ENCODE data around the gene CYSTM1.

CYSTM1 gene

DNA sequence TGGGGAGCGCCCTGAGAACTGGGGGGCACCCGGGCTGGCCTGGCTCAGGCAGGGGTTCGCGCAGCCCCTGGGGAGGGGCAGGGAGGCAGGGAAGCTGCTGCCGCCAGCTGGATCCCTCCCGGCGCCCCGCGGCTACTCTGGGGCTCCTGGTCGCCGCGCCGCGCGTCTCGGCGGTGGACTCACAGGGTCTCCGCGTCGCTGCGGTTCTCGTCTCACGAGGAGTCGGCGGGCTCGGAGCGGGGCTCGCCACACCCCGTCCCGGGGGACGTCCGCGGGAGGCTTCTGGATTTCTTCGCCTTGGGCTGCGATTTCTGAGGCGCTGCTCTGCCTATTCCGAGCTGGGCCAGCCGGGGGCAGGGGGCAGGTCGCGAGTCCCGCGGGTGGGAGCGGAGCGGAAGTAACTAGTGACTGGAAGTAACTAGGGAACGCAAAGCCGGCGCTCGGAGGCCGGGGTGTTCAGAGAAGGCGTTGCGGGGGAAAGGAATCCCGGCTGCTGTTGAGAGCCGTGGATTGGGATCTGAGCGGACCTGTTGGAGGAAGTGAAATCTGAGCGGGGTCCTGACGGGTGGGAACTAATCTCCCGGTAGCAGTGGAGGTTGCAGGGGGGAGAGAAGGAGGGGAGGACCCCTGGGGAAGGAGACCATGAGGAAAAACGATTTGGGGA, 511 bp downstream of the CYSTM1 start (continued):
- TF ChIP-seq ZNF398 (tag by site-specific recombination; IDR thresholded peaks at IDR 0.05) (peak; percentile 72), ZNF280C (tag by site-specific recombination; IDR thresholded peaks at IDR 0.05) (no peak), ZNF366 (tag by site-specific recombination; conservative IDR thresholded peaks at IDR 0.05) (peak; percentile 42; the same call in 1 of the 2 replicates), ZNF791 (tag by site-specific recombination; IDR thresholded peaks at IDR 0.05) (no peak), ZBTB6 (tag by site-specific recombination; IDR thresholded peaks at IDR 0.05) (no peak), ZNF175 (tag by site-specific recombination; IDR thresholded peaks at IDR 0.05) (no peak), GLIS2 (tag by site-specific recombination; IDR thresholded peaks at IDR 0.05) (peak; percentile 91), ZNF423 (tag by site-specific recombination; IDR thresholded peaks at IDR 0.05) (peak; percentile 83), ZNF433 (tag by site-specific recombination; IDR thresholded peaks at IDR 0.05; ENCODE audit: low read depth) (no peak), PBX3 (CRISPR knock-in tag; IDR thresholded peaks at IDR 0.05) (no peak), ZNF580 (tag by site-specific recombination; IDR thresholded peaks at IDR 0.05) (no peak), ZNF248 (tag by site-specific recombination; IDR thresholded peaks at IDR 0.05) (no peak), ZNF169 (tag by site-specific recombination; IDR thresholded peaks at IDR 0.05) (no peak), ZNF266 (tag by site-specific recombination; IDR thresholded peaks at IDR 0.05; ENCODE audit: low read depth) (no peak), SP7 (tag by site-specific recombination; IDR thresholded peaks at IDR 0.05) (no peak), OSR2 (tag by site-specific recombination; IDR thresholded peaks at IDR 0.05) (peak; percentile 49), ZNF391 (tag by site-specific recombination; IDR thresholded peaks at IDR 0.05; ENCODE audit: borderline replicate concordance, low read depth) (no peak), ZNF549 (tag by site-specific recombination; IDR thresholded peaks at IDR 0.05) (no peak), ZNF121 (tag by site-specific recombination; IDR thresholded peaks at IDR 0.05) (no peak), ZNF2 (tag by site-specific recombination; IDR thresholded peaks at IDR 0.05) (0 out of 2 replicates have a peak, but pooled peaks have one; percentile 37), IKZF3 (tag by site-specific recombination; IDR thresholded peaks at IDR 0.05) (peak; percentile 75), MYNN (tag by site-specific recombination; IDR thresholded peaks at IDR 0.05; ENCODE audit: borderline replicate concordance) (no peak), ZNF514 (tag by site-specific recombination; IDR thresholded peaks at IDR 0.05) (no peak), ZNF132 (tag by site-specific recombination; IDR thresholded peaks at IDR 0.05; ENCODE audit: borderline replicate concordance) (no peak), CTCF (tag by site-specific recombination; IDR thresholded peaks at IDR 0.05) (peak; percentile 73)
- TF ChIP-seq, protein P1, sequence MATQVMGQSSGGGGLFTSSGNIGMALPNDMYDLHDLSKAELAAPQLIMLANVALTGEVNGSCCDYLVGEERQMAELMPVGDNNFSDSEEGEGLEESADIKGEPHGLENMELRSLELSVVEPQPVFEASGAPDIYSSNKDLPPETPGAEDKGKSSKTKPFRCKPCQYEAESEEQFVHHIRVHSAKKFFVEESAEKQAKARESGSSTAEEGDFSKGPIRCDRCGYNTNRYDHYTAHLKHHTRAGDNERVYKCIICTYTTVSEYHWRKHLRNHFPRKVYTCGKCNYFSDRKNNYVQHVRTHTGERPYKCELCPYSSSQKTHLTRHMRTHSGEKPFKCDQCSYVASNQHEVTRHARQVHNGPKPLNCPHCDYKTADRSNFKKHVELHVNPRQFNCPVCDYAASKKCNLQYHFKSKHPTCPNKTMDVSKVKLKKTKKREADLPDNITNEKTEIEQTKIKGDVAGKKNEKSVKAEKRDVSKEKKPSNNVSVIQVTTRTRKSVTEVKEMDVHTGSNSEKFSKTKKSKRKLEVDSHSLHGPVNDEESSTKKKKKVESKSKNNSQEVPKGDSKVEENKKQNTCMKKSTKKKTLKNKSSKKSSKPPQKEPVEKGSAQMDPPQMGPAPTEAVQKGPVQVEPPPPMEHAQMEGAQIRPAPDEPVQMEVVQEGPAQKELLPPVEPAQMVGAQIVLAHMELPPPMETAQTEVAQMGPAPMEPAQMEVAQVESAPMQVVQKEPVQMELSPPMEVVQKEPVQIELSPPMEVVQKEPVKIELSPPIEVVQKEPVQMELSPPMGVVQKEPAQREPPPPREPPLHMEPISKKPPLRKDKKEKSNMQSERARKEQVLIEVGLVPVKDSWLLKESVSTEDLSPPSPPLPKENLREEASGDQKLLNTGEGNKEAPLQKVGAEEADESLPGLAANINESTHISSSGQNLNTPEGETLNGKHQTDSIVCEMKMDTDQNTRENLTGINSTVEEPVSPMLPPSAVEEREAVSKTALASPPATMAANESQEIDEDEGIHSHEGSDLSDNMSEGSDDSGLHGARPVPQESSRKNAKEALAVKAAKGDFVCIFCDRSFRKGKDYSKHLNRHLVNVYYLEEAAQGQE (tag by site-specific recombination; IDR thresholded peaks at IDR 0.05) = 0 out of 2 replicates have a peak, but pooled peaks have one; percentile 18
- TF ChIP-seq, protein P2, sequence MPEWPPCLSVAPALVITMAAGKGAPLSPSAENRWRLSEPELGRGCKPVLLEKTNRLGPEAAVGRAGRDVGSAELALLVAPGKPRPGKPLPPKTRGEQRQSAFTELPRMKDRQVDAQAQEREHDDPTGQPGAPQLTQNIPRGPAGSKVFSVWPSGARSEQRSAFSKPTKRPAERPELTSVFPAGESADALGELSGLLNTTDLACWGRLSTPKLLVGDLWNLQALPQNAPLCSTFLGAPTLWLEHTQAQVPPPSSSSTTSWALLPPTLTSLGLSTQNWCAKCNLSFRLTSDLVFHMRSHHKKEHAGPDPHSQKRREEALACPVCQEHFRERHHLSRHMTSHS (tag by site-specific recombination; IDR thresholded peaks at IDR 0.05) = no peak
